Measurements from ENCODE around the gene KIAA0753.
A peak's percentile ranks its signal among the peaks of the same experiment; 100 is the strongest.
"Not testable (repeated sequence)": the region's sequence is repeated elsewhere in the genome, so short reads cannot be mapped to it uniquely, and the experiment has no call there.

Gene KIAA0753

DNA sequence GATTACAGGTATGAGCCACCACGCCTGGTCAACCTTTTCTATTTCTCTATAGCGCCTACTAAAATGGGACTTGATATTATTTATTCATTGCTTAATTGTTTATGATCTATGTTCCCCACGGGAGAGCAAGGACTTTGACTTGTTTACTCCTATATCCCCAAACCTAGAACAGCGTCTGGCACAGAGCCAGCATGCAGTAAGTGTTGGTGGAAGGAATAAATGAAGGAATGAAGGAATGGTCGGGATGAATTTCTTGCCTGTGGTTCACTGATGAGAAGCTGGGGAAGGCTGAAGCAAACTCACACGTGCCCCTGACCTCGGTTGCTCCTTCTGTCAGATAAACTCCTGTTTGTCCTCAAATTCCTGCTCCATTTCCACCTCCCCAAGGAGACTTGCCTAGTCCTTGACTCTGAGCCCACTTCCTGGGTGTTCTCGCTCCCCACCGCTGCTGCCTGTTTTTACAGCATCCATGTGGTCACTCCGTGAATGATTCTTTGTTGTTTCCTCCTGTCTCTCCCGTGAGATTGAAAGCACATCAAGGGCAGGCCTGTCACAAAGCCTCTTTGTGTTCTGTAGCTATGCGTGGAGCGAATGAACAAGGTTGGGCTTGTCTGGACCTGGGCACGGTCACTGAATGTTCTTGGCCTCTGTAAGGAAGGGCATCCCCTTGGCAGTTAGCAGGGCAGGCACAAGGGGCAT, 28.4 kb upstream of the KIAA0753 start:
- DNase-seq (ENCODE audit: low read depth in 2 of 2): no peak

DNA sequence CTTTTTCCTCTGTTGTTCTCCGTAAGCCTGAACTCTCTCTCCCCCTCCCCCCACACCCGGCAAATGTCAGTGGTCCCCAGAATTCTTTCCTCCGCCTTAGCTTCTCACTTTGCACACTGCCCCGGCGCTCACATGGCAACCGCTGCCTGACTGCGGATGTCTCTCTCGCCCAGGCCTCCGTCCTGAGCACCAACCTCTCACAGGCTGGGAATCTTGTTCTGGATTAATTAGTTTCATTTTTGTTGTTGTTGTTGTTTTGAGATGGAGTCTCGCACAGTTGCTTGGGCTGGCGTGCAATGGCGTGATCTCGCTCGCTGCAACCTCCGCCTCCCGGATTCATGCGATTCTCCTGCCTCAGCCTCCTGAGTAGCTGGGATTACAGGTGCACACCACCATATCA, 27.7 kb upstream of the KIAA0753 start:
- no peak for DNase-seq (ENCODE audit: low read depth in 2 of 2)

GRCh38 chr17:6667516-6667915, 27.0 kb upstream of the KIAA0753 start:
- DNase-seq (ENCODE audit: low read depth in 2 of 2): no peak

GRCh38 chr17:6666557-6666956, 26.0 kb upstream of the KIAA0753 start:
- no peak for DNase-seq (ENCODE audit: low read depth in 2 of 2)

- peak in 1 of 2 donors; percentile 27 for DNase-seq (ENCODE audit: low read depth in 2 of 2)
Measured at GRCh38 chr17:6666077-6666521, 25.6 kb upstream of the KIAA0753 start.

DNA sequence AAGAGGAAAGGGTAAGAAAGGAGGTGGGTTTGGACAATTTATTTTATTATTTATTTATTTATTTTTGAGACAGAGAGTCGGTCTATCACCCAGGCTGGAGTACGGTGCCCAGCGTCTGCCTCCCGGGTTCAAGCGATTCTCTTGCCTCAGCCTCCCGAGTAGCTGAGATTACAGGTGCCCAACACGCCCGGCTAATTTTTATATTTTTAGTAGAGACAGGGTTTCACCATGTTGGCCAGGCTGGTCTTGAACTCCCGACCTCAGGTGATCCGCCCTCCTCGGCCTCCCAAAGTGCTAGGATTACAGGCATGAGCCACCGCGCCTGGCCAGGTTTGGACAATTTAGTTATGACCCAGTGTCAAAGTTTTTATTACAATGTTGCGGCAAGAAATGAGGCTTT, 22.7 kb upstream of the KIAA0753 start:
- DNase-seq (ENCODE audit: low read depth in 2 of 2): not testable (repeated sequence)

DNA sequence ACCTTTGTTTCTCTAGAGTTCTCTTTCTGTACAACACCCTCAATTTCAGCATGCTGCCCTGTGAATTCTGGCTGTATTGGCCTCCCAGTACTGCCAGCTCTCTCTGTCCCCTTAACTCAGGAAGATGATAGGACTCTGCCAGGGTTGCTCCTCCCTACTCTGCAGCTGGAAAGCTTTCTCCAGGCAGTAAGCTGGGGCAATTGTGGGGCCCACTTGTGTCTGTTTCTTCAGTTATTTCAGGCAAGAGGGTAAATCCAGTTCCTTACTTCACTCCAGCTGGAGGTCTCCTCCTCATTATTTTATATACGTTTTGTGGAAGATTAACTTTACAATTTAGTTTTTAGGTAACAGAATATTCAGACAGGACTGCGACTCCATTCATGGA, 20.9 kb upstream of the KIAA0753 start:
- no peak for DNase-seq (ENCODE audit: low read depth in 2 of 2)

DNA sequence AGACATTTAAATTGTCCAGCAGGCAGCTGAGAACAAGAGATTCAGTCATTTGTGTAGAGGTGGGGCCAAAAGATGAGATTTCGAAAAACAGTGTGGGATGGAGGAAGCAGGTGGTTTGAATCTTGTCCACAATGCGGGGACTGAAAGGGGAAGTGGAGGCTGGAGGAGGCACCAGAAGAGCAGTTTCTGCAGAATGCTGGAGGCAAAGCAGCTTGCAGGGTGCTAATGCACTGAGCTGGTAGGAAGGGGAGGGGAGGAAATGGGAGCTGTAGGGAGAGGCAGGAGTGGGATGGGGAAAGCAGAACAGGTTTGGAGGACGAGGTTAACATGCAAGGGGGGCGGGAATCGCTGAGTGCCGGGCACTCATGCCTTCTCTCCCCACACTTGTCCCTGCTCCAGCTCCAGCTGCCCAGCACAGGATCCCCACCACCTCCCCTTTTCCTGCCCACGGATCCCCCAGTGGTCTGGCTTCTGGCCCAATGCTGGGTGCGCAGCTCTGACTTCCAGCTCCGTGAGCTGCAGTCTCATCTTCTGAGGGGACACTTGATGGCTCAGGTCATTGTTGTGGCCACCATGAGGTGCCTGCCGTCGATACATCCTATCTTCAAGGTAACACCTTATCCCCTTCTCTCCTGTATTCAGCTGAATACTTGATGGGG, 20.4 kb upstream of the KIAA0753 start:
- no peak for DNase-seq (ENCODE audit: low read depth in 2 of 2)

DNA sequence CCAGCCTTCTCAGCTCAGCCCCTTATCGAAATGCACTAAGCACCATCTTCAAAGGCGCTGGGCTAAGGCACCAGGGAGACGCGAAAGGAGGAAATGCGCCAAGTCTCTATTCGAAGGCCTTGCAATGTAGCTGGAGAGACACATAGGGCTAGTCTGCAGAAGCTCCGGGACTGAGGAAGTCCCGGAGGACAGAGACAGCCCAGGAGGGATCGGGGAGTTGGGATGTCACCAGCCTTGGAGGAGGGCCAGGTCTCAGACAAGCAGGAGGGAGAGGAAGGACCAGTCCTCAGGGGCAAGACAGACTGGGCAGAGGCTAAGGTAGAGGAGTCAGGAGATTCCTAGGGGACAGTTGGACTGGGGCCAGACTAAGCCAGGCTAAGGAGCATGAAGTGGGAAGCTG, 19.6 kb upstream of the KIAA0753 start:
- DNase-seq (ENCODE audit: low read depth in 2 of 2): no peak

- DNase-seq (ENCODE audit: low read depth in 2 of 2): not testable (repeated sequence)
Measured at GRCh38 chr17:6658411-6658810, 17.9 kb upstream of the KIAA0753 start.

DNA sequence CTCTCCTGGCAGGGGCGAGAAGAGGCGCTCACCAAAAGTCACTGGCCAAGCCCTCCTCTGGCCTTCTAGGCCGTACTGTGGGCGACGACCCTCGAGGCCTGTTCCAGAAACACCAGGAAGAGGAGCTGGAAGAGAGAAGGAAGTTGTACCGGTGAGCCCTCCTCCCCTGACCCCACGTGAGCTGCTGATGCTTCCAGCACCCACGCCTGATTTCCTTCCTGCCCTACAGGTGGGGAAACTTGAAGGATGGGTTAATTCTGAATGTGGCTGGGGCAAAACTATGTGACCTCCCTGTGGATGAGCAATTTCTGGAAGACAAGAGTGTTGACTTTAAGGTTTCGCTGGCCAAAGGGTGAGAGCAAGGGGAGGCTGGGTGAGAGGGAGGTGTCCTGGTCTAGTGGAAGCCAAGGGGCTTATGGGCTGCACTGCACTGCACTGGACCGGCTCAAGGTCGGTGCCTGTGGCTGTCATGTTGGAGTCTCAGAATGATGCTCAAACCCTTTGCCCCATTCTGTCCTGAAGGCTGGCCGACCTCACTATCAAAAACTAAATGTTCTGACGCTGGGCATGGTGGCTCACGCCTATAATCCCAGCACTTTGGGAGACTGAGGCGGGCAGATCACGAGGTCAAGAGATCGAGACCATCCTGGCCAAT, 17.2 kb upstream of the KIAA0753 start:
- no peak for DNase-seq (ENCODE audit: low read depth in 2 of 2)

DNA sequence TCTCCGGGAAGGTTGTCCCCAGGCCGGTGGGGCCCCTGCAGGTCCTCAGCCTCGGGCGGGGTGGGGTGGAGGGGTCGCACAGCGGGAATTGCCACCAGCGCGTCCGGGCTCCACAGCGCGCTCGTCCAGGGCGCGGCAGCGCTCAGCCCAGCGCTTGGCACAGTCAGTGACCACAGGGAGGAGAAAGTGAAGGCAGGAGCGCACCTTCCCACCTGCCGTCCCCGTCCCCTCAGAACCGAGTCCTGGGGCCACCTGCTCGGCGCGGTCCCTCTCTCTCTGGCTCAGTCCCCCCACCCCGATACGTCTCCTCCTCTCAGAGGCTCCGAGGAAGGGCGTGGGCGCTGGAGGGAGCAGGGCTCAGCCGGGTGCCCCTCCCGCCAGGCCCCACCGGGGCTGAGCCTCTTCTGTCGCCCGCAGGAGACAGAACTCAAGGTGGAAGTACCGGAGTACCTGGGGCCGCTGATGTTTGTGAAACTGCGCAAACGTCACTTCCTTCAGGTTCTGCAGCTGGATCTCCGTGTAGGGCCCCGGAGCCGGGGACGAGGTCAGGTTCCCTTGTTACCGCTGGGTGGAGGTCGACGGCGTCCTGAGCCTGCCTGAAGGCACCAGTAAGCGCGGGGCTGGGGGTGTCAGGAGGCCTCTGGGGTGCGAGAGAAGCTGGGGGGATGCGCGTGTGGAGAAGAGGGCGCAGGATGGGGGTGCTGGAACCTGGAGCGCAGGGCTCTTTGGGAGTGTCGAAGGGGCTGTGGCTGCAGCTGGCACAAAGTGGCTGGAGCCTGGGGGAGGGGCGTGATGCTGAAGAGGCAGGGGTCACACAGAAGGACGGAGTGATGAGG, 16.5 kb upstream of the KIAA0753 start:
- DNase-seq (ENCODE audit: low read depth in 2 of 2): not testable (repeated sequence)

DNA sequence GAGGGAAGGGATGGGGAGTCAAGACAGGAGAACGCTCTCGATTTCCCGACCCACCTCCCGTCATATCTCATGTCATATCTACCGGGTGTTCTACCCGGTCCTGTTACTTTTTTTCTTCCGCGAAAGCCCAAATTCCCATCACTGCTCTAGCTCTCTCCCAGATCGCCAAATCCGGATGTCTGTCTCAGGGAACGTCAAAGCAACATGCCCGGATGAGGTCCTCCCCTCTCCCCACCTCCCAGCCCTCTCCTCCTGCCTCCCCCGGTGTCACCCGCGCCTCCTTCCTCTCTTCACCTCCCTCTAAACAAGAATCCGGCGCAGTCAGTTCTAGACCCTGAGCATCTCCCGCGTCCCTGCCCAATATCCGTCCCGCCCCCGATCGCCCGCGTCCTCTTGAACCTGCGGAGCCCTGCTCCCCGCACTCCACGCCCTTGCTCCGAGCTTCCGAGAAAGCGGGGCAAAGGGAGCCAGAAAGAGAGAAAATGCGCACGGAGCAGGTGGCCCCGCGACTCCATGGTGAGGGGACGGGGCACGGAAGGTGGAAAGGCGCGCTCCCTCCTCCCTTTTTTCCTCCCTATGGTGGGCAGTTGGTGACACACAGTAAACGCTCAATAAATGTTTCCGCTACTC, 15.3 kb upstream of the KIAA0753 start:
- DNase-seq (ENCODE audit: low read depth in 2 of 2): not testable (repeated sequence)

DNA sequence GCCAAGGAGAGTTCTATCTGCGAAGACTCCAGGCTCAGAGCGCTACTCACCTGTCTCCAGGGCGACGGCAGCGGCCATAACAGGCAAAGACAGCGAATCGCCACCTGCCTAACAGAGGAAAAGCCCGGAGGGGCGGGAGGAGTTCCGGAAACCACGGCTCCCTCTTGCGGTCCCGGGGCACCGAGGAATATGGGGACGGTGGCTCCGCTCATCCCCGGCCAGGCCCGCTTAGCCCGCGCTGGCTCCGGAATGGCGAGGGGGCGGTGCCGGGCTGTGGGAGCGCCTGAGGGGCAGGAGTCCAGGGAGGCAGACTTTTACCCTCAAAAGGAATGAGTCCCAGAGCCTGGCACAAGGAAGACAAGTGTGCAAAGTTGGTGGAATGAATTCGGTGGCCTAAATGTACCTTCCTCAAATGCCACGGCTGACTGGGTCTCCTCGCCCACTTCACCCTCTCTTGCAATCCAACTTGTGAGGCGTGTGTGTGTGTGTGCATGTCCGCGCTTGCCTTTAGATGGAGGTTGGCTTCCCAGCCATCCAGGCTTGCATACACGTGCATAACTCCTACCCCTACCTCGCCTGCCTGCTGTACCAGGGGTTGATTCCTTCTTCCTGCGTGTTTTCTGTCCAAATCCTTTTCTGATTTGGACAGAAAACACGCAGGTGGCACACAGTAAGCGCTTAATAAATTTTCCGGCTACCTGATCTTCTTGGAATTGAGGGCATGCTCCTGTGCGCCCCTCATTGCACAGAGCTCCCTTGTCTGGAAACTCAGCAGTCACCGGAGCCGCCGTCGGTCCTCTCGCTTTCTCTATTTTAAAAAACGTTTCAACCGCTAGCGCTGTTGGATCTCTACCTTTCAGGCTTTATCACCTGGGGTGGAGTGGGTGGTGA, 14.6 kb upstream of the KIAA0753 start:
- no peak for DNase-seq (ENCODE audit: low read depth in 2 of 2)

DNA sequence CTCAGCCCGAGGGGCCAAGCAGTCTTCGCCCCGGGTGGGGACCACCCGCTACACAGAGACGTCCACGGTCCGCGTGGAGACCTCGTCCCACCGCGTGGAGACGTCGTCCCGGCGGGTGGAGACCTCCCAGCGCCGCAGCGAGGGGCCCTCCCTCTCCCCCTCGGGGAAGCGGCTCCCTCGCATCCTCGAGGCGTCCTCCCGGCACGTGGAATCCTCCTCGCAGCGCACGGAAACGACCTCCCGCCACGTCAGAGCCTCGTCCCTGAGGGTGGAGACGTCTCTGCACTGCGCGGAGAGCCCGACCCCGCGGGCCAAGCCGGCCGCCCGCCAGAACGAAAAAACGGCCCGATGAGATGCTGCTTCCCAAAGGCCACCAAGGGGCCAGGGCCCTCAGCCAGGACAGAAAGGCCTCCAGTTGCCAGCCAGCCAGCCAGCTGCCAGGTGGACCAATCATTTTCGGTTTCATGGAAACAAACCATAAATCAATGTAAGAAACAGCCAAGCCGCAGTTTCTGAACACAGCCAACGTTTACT, 11.5 kb upstream of the KIAA0753 start:
- no peak for DNase-seq (ENCODE audit: low read depth in 2 of 2)

DNA sequence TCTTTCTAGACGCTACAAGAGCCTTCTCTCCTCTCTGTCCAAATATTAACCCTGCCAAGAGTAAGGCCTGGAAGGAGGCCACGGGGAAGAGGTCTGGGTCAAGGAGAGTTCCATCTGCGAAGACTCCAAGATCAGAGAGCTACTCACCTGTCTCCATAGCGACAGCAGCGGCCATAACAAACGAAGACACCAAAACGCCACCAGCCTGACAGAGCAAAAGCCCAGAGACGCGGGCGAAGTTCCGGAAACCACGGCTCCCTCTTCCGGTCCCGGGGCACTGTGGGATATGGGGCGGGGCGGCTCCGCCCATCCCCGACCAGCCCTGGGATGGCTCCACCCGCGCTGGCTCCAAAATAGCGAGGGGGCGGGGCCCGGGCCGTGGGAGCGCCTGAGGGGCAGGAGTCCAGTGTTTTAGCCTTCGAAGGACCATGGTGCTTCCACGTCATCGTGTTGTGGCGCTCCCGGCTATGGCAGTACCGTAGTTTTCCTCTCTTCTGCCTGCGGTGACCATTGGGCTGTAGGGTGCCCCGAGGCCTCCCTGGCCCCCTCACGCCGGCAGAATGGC, 10.9 kb upstream of the KIAA0753 start, which contains the start of the genes C17orf100 and MED31:
Gene C17orf100, plus strand, starts transcription at position 409 of the 565 bp plus-strand sequence. Its CDS starts 152 bp downstream, at position 561.
Gene MED31, minus strand, starts transcription at position 252 of the 565 bp plus-strand sequence. Its CDS starts 77 bp downstream, at position 175.
- peak; percentile 92 to 93 for DNase-seq (ENCODE audit: low read depth in 2 of 2)

DNA sequence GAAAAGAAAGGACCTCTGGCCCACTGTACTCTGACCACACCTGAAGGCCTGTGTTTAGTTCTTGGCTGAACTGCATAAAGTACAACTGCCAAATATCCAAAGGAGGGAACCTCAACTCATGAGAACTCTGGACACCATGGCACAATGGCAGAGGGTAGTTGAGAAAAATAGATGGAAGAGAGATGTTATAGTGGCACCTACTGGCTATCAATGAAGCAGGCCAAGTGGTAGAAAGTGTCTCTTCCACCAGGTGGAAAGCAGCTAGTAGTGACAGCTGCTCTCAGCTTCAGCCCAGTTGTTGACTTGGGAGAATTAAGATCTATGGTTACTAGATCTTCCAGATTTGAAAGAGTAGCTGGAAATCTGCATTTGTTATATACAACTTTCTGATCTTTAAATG, 7.7 kb upstream of the KIAA0753 start:
- DNase-seq (ENCODE audit: low read depth in 2 of 2): no peak

DNA sequence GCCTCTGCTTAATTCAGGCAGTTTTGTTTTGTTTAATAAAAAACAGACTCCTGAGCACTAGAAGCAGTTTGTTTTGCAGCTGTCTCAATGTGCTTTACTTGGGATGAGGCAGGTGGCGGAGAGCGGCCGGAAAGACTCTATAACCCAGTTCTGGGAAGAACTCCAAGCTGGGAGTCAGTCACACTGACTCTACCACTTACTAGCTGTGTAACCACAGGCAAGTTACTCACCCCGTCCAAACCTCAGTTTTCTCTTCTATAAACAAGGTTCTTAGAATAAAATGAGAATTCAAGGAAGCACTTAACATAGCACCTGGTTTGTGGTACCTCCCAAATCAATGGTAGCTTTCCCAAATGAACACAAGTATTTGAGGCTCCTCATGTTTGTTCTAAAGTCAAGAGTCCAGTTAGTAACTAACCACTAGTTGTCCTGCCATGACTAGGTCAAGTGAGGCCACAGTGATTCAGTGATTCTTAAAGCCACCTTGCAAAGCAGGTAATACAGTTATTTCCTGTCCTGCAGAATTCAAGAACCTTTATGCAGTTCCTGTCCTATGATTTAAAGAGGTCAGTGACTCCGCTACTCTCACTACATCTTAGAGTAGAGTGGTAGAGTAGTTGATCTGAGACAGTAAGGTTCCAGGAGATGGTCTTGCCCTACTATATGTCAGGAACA, 3.1 kb upstream of the KIAA0753 start:
- DNase-seq (ENCODE audit: low read depth in 2 of 2): no peak

- no peak for DNase-seq (ENCODE audit: low read depth in 2 of 2)
Measured at GRCh38 chr17:6642592-6642991, 2.1 kb upstream of the KIAA0753 start.
